ENCODE data around the gene C17orf114.

The C17orf114 gene

DNA sequence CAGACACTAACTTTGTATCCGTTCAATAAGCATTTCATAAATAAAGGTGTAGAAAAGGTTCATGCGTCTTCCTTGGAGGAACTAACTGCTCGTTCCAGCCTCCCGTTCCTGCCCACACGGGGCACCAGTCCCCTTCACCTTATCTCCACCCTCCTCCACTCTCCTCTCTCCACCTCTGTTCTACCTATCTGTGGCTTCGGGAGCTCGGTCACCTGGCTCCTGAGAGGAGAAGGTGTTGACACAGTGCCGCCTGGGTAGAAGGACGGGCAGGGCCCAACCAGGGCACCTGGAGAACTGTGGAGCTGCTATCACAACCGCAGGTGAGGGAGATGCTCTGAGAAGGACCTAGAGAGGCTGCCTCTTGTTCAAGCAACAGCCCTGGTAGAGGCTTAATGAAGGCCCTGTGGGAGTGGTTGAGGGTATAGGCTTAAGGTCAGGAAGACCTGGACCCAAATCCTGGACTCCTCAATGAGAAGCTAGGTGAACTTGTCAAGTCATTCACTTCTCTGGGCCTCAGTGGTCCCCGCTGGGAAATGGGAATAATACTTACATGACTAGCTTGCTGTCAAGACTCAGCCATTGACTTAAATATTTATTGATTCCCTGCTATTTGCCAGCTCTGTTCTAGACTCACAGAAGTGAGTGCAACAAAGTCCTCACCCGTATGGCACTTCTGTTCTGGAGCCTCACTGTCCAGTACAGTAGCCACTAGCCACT, 21.4 kb upstream of the C17orf114 start:
- in situ Hi-C loops (cut with MboI; ENCODE audit: low sequenced_read_pairs) = no loop called here

DNA sequence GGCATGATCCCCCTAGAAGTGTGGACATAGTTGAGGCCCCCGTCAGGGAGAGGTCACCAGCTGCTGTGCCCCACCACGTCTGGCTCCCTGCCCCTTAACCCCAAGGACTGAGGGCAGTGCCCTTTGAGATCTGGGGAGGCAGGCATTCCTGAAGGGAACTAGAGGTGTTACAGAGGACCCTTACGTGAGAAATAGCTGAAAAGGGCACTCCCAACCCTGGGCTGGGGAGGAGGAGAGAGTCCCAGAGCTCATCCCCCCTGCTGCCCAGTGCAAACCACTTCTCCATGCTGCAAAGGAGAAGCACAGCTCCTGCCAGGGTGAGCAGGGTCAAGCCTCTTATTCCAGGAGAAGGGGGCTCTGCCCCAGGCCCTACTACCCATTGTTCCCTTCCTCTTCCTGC, 20.7 kb upstream of the C17orf114 start:
- in situ Hi-C loops (cut with MboI; ENCODE audit: low sequenced_read_pairs) = no loop called here

DNA sequence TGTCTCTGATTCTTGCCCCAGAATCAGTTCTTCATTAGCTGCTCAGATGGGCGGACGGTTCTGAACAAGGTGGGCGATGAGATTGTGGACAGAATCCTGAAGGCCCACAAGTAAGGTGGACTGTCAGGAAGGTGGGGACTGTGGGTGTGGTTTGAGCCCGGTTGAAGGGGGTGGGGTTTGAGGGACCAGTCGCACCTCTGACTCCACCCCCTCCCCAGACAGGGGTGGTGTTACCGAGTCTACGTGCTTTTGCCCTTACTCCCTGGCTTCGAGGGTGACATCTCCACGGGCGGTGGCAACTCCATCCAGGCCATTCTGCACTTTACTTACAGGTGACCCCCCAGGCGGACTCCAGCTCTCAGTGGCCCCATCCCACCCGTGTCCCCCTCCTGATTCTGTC, 16.1 kb upstream of the C17orf114 start:
- in situ Hi-C loops (cut with MboI; ENCODE audit: low sequenced_read_pairs) = no loop called here

DNA sequence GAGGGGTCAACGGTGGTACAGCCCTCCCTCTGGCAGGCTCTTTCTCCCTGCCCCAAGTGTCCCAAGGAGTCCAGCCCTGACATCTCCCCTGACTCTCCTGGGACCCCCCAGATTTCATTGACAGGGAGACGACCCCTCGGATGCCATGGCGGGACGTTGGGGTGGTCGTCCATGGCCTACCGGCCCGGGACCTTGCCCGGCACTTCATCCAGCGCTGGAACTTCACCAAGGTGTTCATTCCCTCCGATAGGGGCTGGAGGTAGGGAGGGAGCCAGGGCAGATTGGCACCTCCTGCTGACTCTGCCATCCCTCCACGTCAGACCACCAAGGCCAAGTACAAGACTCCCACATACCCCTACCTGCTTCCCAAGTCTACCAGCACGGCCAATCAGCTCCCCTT, 14.7 kb upstream of the C17orf114 start:
- in situ Hi-C loops (cut with MboI; ENCODE audit: low sequenced_read_pairs) = no loop called here

DNA sequence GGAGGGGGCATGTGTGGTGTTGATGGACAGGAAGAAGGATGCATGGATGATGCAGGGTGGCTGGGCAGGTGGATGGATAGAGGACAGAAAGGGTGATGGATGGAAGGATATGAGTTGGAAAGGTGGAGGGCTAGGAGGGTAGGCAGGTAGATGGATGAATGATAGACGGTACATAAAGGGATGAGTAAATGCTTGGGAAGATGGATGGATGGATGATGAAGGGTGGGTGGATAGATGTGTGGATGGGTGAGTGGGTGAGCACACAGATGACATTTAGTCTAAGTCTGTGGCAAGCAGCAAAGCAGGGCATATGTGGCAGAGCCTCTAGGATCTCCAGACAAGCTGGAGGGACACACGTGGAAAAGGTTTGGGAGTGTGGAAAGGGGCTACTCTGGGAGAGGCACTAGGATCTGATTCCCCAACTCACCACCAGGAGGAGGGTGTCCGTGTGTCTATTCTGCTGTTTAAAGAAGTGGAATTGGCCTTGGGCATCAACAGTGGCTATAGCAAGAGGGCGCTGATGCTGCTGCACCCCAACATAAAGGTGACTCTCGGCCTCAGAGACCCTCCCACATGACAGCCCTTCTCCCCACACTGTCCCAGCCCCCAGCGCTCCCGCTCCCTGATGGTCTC, 13.0 kb upstream of the C17orf114 start:
- in situ Hi-C loops (cut with MboI; ENCODE audit: low sequenced_read_pairs) = no loop called here

DNA sequence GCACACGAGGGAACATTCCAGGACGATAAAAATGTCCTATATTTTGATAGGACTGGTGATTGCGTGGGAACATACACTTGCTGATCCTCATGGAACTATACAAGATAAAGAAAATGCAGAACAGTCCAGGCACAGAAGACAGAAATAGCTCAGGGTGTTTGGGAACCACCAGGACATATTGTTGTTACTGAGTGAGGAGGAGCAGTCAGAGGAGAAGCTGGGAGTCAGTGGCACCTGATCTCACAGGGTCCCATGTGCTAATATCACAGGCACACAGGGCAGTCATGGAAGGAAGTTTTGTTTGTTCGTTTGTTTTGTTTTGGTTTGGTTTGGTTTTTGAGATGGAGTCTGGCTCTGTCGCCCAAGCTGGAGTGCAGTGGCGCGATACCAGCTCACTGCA, 10.6 kb upstream of the C17orf114 start:
- in situ Hi-C loops (cut with MboI; ENCODE audit: low sequenced_read_pairs) = no loop called here

DNA sequence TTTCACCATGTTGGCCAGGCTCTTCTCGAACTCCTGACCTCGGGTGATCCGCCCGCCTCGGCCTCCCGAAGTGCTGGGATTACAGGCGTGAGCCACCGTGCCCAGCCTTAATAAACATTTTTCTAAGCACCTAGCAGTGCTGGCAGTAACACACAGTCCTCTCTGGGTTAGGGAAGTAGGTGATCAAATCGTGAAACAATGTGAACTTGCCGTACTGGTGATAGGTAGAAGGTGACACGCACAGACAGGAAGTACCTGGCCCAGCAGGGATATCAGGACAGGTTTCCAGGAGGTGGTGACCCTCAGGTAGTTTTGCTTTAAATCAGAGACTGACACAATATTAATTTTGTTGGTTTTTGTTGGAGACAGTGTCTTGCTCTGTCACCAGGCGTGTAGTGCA, 9.3 kb upstream of the C17orf114 start:
- in situ Hi-C loops (cut with MboI; ENCODE audit: low sequenced_read_pairs) = no loop called here

DNA sequence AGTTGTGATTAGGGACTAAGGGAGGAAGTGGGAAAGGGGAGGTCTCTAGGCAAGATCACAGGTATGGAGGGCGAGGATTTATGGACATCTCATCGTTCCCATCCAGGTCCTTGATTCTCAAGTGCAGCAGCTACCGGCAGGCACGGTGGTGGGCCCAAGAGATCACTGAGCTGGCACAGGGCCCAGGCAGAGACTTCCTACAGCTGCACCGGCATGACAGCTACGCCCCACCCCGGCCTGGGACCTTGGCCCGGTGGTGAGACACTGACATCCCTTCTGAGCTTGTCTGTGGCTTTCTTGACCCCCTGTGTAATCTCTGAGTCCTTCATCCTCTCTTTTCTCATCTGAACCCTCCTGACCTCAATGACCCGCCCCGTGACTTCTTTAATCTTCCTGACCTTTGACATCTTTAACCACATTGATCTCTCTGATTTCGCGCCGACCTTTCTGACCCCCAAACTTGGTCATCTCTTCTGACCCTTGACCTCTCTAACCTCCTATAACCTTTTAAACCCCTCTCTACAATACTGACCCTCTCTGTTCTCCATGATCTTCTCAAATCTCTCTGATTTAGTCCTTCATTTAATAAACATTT, 8.7 kb upstream of the C17orf114 start:
- in situ Hi-C loops (cut with MboI; ENCODE audit: low sequenced_read_pairs) = no loop called here

DNA sequence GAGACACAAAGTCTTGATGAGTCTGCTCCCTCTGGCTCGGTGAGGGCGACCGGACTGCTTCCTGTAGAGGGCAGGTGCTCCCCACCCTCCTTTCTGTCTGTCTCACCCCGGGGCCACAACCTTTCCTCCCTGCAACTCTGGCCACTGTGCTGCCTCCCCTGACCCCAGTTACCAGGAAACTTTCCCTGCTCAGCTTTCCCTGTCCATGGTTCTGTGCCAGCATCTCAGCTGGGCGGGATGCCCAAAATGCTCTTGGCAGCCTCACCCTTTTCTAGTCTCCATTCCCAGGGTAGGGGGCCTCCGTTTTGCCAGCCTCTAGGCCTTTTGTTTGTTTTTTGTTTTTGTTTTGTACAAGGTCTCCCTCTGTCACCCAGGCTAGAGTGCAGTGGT, 6.2 kb upstream of the C17orf114 start:
- in situ Hi-C loops (cut with MboI; ENCODE audit: low sequenced_read_pairs) = no loop called here

DNA sequence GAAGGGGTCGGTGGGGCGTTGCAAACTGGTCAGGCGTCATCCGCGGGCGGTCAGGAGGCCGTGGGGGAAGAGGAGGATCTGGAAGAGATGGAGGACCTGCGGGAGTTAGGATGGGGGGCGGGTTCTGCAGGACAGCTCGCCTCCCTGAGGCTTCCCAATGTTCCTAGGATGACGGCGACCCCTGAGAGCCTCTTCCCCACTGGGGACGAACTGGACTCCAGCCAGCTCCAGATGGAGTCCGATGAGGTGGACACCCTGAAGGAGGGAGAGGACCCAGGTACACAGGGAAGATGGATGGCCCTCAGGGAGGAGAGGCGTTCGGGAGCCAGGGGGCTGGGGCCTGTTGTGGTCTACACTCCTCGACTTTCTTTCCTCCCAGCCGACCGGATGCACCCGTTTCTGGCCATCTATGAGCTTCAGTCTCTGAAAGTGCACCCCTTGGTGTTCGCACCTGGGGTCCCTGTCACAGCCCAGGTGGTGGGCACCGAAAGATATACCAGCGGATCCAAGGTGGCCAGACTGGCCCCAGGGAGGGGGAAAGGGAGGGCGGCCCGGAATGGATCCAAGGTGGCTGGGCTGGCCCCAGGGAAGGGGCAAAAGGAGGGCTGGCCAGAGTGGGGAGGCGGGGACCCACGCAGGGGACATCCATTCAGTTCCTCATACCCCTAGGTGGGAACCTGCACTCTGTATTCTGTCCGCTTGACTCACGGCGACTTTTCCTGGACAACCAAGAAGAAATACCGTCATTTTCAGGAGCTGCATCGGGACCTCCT, 5.7 kb upstream of the C17orf114 start:
- in situ Hi-C loops (cut with MboI; ENCODE audit: low sequenced_read_pairs) = no loop called here

DNA sequence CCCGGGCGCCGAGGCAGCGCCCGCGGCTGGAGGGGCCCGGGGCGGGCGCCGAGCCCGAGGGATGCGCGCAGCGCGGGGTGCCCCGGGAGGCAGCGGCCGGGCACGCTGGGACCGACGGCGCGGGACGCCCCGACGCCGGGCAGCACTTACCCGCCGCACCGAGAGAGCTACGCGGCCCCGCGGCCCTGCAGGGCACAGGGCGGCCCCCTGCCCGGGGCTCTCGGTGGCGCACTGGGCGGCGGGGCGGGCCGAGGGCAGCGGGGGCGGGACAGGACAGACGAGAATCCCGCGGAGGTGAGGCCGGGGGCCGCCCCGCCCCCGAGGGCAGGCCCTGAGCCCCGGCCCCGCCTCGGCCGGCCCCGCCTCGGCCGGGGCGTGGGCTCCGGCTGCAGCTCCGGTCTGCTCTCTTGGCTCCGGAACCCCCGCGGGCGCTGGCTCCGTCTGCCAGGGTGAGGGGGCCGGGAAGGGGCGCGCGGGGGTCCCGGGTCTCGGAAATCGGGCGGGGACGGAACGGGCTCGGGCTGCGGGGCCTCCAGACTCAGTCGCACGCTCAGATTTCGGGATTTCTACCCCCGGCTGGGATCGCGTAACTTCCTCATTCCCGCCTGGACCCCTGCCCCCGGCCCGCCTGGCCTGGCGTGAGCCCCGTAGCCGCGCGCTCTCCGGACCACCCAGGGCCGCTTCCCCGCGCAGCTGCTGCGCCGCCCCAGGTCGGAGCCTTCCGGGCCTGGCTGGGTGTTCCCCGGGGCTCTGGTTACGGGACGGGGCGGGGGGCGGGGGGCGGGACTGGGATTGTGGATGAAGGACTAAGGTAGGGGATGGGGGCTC, 4.9 kb upstream of the C17orf114 start, which contains the start of gene PLD2:
TSS of gene PLD2 (plus strand) at position 376 of the 828 bp plus-strand sequence. CDS start 621 bp downstream, outside the sequence.
- in situ Hi-C loops (cut with MboI; ENCODE audit: low sequenced_read_pairs) = no loop called here

DNA sequence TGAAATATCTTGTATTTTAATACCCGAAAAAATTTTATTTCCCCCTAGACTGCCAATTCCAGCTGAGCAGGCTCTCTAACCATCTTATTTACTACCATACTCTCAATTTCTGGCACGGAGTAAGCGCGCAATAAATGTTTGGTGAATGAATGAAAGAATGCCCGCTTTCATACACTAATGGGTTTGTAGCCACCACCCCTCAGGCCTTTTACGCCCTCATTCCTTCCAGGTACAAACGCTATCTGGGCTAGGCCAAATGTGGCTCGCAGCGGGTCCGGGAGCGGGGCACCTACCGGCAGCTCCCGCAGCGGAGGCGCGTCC, 4.3 kb upstream of the C17orf114 start:
- in situ Hi-C loops (cut with MboI; ENCODE audit: low sequenced_read_pairs) = no loop called here

DNA sequence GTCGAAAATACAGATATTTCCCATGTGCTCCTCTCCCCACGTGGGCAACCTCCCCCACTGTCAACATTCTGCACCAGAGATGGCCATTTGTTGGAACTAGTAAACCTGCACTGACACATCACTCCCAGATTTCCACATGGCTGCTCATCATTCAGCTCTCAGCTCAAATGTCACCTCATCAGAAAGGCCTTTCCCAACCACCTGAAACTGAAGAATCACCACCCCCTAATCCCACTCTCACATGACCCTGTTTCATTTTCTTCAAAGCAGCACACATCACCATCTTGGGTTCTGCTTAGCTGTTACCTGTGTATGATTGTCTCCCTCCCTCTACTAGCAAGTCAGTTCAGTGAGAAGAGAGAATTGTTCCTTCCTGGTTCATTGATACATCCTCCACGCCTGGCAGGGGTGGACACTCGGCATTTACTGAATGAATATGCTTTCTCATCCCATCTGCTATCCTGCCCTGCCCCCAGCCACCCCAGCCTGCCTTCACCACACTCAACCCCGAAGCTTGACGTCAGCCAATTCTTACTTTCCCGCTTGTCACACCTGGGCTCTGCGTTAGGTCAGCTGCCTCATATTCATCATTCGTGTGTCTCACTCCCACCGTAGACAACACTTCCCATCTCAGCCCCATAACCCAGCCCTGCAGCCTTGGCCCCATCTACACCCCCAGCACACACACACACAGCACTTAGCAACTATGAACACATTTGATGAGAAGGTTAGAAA, 1.5 kb downstream of the C17orf114 start:
- in situ Hi-C loops (cut with MboI; ENCODE audit: low sequenced_read_pairs) = no loop called here

DNA sequence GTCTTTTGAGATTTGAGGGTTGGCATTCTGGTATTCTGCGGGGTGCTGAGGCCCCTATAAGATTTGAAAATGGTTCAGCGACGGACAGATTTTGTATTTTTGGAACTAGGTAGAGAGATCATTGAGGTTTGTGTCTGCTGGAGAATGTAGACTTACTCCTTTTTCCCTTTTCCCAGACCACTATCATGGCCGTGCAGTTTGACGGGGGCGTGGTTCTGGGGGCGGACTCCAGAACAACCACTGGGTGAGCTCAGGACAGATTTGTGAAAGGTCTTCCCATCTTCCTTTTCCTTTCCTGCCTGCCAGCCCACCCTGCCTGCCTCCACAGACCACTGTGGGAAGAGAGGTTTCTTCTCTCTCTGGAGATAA, 5.6 kb downstream of the C17orf114 start:
- in situ Hi-C loops (cut with MboI; ENCODE audit: low sequenced_read_pairs) = no loop called here

DNA sequence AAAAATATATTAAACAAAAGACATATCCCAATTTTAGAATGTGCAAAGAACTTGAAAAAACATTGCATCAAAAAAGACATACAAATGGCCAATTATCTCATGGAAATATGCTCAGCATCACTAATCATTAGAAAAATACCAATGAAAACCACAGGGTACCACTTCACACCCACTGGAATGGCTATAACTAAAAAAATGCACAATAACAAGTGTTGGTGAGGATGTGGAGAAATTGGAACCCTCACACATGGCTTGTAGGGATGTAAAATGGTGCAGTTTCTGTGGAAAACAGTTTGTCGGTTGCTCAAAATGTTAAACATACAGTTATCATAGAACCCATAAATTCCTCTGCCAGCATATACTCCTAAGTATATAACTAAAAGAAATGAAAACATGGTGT, 7.0 kb downstream of the C17orf114 start:
- in situ Hi-C loops (cut with MboI; ENCODE audit: low sequenced_read_pairs) = no loop called here

DNA sequence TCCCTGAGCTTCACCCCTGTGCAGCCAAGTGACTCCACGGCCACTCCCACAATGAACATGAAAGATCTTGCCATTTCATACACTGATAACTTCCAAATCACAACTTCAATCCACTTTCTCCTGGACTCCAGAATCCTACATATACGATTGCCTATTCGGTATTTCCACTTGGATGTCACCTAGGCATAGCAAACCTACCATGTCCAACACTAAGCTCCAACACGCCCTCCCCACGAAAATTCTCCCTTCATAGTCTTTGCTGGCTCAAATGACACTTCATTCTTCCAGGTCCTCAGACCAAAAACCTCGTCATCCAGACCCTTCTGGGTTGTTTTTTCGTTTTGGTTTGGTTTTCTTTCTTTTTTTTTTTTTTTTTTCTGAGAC, 11.4 kb downstream of the C17orf114 start:
- in situ Hi-C loops (cut with MboI; ENCODE audit: low sequenced_read_pairs) = no loop called here

DNA sequence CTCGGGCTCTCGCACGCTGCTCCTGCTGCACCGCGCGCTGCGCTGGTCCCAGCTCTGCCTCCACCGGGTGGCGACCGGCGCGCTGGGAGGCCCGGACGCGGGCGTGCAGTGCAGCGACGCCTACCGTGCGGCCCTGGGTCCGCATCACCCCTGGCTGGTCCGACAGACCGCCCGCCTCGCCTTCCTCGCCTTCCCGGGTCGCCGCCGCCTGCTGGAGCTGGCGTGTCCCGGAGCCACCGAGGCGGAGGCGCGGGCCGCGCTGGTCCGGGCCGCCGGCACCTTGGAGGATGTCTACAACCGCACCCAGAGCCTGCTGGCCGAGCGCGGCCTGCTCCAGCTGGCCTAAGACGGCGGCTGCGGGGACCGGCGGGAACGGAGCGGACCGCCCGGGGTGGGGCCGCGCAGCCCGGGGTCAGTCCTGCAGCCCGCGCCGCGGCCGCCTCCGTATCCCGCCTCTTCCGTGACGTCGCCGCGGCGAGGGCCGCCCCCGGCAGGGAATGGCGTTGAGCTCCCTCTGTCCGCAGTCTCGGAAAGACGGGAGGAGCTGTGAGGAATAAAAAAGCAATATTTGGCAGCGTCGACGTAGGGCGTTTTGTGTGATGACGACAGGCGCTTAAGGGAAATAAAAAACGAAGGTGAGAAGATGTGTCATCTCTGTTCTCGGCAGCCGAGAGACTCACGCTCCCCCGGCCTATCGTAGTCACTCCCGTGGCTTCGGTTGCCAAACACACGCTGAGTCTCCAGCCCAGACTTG, 12.0 kb downstream of the C17orf114 start:
- in situ Hi-C loops (cut with MboI; ENCODE audit: low sequenced_read_pairs) = no loop called here

DNA sequence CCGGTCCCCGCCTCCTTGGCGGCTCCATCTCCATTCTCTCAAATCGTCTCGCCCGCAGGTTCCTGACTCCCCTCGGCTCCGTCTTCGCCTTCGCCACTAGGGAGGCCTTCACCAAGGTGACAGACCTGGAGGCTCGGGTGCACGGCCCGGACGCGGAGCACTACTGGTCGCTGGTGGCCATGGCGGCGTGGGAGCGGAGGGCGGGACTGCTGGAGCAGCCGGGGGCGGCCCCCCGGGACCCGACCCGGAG, 12.5 kb downstream of the C17orf114 start:
- in situ Hi-C loops (cut with MboI; ENCODE audit: low sequenced_read_pairs) = no loop called here

DNA sequence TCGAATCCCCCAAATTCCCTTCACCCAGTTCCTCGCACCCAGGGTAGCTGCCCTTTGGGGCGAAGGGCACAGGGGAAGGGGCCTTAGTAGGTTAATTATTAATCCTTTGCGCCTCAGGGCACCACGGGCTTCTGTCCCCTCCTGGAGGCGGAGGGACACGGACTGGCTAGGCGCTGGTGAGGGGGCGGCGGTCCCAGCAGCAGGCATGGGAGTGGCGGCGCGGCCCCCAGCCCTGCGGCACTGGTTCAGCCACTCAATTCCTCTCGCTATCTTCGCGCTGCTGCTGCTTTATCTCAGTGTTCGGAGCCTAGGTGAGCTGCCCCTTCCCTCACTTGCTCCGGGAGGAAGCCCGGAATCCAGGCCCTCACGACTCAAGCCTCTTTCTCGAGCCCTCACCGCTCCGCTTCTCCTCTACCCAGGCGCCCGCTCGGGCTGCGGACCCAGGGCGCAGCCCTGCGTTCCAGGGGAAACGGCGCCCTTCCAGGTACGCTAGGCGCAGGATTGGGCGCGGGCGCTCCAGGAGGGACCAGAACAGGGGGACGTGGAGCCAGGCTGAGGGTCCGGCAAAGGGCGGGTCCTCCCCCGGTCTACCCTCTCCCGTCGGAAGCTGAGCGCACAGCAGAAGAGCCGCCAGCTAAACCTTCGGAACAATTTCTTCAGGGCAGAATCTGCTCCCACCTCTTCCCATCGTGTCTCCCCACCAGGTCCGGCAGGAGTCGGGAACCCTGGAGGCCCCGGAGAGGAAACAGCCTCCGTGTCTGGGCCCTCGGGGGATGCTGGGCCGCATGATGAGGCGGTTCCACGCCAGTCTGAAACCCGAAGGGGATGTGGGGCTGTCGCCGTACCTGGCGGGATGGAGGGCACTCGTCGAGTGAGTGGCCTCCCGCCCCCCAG, 13.1 kb downstream of the C17orf114 start, which contains the start of gene GLTPD2:
TSS of gene GLTPD2 (plus strand) at position 158 of the 894 bp plus-strand sequence. CDS start at position 206, 48 bp downstream.
- in situ Hi-C loops (cut with MboI; ENCODE audit: low sequenced_read_pairs) = no loop called here
